GM15510 (cell line): ENCODE results near the gene SASH3.

Experiments
- POLR2A ChIP-seq: IDR thresholded peaks from 3 replicates; pipeline ENCODE4 v1.6.1; 2011; ENCODE audit warnings: borderline replicate concordance; ENCODE audit not compliant: insufficient read length; ENCODE audit errors: extremely low read depth

SASH3 gene

DNA sequence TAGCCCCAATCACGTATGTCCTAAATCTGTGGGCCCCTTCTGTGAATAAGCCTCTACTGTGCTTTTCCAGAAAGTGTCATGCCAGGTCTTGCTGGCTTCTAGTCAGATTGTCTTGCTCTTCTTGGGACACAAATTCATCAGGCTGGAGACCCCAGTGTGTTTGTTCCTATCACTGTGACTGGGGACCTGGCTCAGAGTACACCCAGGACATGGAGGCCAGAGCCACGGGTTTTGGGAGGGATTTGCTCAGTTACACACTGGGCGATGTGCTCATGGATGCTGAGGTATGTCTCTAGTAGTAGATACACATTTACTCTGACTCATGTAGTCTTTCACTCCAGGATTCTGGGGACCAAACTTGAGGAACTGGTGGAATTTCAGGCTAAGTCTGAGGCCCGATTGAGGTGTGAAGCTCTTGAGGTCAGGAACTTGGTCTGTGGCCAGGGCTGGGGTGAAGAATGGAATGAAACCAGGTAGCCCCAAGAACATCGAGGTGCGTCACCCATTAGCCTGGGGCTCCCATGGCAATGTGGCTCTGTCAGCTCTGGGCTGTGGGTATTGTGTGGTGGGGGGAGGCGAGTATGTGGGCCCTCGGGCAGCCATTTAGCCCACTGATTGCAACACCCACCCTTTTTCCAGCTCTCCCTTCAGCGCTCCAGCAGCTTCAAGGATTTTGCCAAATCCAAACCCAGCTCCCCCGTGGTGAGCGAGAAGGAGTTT is 7.7 kb downstream of the SASH3 start:
- TF ChIP-seq POLR2A: no peak

- TF ChIP-seq POLR2A: no peak
Measured at GRCh38 chrX:129788527-129788926, 8.8 kb downstream of the SASH3 start.

GRCh38 chrX:129790146-129790545 is 10.4 kb downstream of the SASH3 start:
- TF ChIP-seq POLR2A: no peak

DNA sequence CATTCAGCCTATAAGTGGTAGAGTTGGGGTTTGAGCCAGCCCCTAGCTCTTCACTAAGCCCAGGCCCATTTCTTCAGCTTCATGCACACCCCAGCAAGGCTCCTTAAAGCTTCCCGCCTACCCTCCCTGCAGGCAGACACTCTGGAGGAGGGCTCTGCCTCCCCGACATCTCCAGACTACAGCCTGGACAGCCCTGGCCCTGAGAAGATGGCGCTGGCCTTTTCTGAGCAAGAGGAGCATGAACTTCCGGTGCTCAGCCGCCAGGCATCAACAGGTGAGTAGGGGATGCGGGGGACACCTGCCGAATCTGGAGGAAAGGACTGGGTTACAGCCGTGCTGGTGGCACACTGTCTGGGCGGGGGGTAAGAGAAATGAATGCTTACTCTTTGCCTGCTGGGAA is 11.1 kb downstream of the SASH3 start:
- no peak for TF ChIP-seq POLR2A

DNA sequence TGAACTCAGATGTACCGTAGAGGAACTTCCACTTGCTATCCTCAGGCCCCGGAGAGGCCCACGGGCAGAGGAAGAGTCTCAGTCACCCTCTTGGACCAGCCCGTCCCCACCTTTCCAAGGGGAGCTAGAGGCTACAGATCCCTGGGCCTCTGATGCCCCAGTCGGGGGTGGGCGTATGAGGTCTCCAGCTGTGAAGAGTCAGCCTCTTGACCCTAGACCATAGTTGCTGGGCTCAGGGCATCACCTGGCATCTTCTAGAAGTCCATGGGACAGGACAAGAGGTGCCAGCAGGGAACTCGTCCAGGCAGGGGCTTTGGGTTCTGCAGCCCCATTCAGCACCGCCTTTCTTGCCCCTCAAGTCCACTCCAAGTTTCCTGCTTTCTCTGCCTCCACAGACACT is 11.6 kb downstream of the SASH3 start:
- no peak for TF ChIP-seq POLR2A

DNA sequence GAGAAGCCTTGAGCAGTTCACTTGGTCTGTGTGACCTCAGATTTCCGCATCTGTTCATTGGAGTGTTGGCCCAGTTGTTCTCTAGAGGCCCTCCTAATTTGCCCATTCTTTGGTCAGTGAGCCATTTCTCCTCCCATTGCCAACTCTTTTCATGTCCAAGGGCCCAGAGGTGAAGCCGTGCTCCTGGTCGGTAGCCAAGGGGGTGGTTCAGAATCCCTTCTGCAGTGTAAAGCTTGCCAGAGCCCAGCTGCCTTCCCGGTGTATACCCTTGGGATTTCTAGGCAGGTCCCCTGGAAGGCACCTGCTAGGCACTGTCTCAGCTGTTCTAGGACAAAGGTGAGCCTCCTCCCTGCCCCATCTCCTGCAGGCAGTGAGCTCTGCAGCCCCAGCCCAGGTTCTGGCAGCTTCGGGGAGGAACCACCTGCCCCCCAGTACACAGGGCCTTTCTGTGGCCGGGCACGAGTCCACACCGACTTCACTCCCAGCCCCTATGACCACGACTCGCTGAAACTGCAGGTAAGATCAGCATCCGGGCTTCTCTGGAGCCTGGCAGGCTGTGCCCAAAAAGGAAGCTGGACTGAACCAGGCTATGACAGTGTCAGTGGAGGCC is 12.3 kb downstream of the SASH3 start:
- no peak for TF ChIP-seq POLR2A

DNA sequence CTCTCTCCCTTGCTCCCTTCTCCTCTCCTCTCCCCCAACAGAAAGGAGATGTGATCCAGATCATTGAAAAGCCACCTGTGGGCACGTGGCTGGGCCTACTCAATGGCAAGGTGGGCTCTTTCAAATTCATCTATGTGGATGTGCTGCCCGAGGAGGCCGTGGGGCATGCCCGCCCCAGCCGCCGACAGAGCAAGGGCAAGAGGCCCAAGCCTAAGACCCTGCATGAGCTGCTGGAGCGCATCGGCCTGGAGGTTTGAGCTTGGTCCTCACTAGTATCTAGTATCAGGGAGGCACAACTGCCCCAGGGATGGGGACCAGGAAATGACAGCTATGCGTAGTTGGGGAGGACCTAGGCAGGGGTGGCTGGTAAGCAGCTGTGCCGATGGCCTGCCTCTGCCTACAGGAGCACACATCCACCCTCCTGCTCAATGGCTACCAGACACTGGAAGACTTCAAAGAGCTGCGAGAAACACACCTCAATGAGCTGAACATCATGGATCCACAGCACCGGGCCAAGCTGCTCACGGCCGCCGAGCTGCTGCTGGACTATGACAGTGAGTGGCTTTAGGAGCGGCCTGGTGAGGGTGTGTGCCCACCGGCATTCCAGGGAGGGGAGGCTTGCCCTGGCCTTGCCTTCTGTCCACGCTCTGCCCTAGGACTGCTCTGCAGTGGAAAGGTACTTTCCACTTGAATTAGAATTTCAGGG is 13.0 kb downstream of the SASH3 start:
- no peak for TF ChIP-seq POLR2A

GRCh38 chrX:129793604-129794191 is 13.9 kb downstream of the SASH3 start:
- TF ChIP-seq POLR2A: no peak

GRCh38 chrX:129795584-129795983 is 15.8 kb downstream of the SASH3 start:
- no peak for TF ChIP-seq POLR2A

- no peak for TF ChIP-seq POLR2A
Measured at GRCh38 chrX:129797251-129797906, 17.6 kb downstream of the SASH3 start.

- no peak for TF ChIP-seq POLR2A
Measured at GRCh38 chrX:129798456-129798855, 18.7 kb downstream of the SASH3 start.

- no peak for TF ChIP-seq POLR2A
Measured at GRCh38 chrX:129798888-129799287, 19.1 kb downstream of the SASH3 start.

DNA sequence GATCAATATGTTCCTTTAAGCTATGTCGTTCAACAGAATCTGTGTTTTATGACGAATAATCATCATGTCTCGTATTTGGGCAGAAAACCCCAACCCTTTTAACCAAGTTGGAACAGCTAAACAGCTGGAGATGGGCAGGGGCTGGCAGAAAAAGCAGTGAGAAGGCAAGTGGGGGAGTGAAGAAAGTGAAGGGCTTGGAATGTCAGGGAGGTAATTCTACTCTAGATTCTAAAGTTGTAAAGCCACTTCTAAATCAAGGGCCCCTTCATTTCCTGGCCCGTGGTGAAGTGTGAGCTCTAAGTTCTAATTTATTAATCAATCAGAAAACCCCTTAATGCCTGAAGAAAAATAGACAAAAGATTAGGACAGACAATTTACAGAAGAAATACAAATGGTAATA is 20.4 kb downstream of the SASH3 start:
- TF ChIP-seq POLR2A: no peak

DNA sequence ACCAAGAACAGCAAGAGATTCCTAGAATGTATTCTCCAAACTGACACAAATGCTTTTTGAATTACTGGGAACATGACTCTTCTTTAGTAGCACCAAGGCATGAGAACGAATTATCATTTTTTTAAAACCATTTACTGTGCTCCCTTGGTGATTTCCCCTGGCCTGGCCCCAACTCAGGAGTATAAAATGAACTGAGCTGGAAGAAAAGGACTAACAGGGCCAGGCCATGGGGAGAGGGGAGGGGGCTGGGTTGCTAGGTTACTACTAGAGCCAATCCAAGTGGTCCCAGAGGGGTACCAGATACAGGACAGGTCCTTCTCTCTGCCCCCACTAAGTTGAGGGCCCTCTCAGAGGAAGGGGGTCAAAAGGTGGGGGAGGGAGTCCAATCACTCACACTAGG is 23.1 kb downstream of the SASH3 start:
- no peak for TF ChIP-seq POLR2A

DNA sequence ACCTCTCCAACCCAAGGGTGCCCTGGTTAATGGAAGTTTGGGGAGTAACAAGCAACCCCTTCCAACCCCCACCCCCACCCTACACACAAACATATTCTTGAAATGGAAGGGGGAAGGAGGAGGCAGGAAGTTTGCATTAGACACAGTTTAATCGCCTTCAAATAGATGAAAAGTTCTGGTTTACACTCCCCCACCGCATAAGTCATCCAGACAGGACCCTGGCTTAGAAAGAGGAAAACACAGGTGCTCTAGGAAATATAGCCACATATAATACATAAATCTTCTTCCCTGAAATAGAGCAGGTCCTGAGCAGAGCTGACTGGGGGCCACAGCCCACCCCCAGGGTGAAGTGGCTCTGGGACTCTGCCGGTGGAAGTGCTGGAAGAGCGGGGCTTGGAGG is 25.1 kb downstream of the SASH3 start:
- TF ChIP-seq POLR2A: no peak
